Measurements from ENCODE around the gene WRAP53. TPM values are rescaled to one million over a fixed set of nuclear protein-coding genes. Genes with fewer than 3 reads are reported as not detected.
A peak's percentile ranks its signal among the peaks of the same experiment; 100 is the strongest.

The WRAP53 gene
- total and polyA plus RNA-seq, 8 donors = 2.0 to 13.5 (median 4.1) TPM

DNA sequence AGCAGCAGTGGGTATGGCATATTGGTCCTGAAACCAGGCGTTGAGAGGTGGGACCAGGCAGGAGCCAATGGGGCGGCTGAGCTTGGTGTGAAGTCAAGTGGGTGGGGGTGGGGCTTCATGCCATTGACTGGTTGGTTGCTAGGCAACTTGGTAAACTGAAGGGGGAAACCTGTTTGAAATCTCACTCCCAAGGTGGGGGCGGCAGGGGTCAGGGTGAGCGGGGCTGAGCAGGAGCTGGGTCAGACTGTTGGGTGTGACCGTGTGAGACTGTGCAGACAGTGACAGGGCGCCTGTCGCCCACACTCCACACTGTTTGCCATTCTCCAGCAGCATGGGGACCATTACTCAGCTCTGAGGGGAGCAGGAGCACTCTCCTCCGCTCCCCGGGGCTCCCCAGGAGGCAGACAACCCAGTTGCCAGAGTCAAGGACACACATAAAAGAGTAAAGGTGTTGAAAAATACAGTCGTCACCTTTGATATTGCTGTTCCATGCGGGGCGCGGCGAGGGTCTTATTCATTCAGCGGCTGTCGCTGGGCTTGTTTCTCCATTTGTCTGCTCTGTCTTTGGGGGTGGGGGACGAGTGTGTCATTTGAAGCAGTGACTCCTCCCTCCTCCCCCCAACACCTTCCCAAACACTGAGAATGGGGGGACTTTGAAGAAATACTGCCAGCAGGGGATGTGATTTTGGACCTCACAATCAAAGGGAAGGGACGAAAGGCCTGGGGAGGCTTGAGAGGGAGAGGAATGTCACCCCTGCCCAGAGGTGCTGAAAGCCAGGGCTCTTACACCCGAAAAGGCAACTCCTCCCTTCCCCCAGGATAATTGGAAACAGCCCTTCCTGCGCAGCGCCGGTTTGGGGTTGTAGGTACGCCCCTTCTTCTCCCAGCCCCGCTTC is 15.6 kb downstream of the WRAP53 start:
- no peak overlapping the region for H3K27ac ChIP-seq
- no peak for FAIRE-seq
- intact Hi-C loops (cut with DNase I) = no loop called here
- H3K27me3 ChIP-seq = peaks cover 0 to 12% (median 0%) of the 10 kb centered on the region in 4 donors
- TF ChIP-seq, protein P1, sequence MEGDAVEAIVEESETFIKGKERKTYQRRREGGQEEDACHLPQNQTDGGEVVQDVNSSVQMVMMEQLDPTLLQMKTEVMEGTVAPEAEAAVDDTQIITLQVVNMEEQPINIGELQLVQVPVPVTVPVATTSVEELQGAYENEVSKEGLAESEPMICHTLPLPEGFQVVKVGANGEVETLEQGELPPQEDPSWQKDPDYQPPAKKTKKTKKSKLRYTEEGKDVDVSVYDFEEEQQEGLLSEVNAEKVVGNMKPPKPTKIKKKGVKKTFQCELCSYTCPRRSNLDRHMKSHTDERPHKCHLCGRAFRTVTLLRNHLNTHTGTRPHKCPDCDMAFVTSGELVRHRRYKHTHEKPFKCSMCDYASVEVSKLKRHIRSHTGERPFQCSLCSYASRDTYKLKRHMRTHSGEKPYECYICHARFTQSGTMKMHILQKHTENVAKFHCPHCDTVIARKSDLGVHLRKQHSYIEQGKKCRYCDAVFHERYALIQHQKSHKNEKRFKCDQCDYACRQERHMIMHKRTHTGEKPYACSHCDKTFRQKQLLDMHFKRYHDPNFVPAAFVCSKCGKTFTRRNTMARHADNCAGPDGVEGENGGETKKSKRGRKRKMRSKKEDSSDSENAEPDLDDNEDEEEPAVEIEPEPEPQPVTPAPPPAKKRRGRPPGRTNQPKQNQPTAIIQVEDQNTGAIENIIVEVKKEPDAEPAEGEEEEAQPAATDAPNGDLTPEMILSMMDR (IDR thresholded peaks at IDR 0.05) = no peak
- no peak overlapping the region for H3K4me3 ChIP-seq
- ATAC-seq = peak; percentile 46 to 67 (median 56)
- peak in 4 of 6 donors; percentile 21 to 42 (median 32) for DNase-seq
- H3K36me3 ChIP-seq = no peaks in the 10 kb centered on the region
- no peaks in the 10 kb centered on the region for H3K4me1 ChIP-seq
- no peaks in the 10 kb centered on the region for H3K9me3 ChIP-seq
- 27 to 31% methylated on average over 24 of the region's 24 CpGs for WGBS, 2 donors

DNA sequence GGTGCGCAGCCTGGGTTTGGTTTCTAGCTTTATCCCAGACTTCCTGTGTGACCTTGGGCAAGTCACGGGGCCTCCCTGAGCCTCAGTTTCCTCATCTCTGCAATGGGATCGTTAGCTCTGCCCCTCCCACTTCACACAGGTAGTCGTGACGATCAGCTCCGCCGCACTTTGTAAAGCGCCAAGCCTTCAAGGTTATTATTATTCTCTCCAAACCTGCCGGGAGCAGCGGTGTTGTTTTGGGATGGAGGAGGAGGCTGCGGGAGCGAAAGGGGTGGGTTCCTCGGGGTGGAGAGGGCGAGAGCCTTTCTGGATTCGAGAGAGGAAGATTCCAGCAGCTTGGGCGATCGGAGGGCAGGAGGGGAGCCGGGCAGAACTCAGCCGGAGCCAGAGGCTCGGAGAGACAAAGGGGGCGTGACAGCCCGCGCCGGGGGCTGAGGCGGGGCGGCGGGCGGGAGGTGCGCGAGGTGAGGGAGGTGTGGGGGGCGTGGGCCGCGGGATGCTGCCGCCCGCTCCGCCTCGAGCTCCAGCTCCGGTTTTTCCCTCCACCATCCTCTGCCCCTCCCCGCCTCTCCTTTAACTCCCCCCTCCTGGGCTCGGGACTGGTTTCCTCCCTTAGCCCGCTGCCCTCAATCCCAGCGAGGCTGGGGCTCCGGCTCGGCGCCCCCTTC is 16.5 kb downstream of the WRAP53 start, which contains the start of gene EFNB3:
EFNB3 (plus strand) TSS at position 602 of the 668 bp plus-strand sequence. CDS start 397 bp downstream, outside the sequence.
- Histone ChIP-seq H3K9me3 (no peaks in the 10 kb centered on the region), H3K27me3 (peaks cover 0 to 12% (median 0%) of the 10 kb centered on the region in 4 donors), H3K4me3 (peak within 1 kb of the TSS; percentile 4 to 53 (median 30)), H3K4me1 (no peaks in the 10 kb centered on the region), H3K36me3 (no peaks in the 10 kb centered on the region), H3K27ac (no peak within 1 kb of the TSS)
- 2% methylated on average over 26 to 41 of the region's 45 CpGs for WGBS, 2 donors
- FAIRE-seq (no peak), ATAC-seq (peak; percentile 51 to 77 (median 76)), DNase-seq (peak in 1 of 6 donors; percentile 49)
- intact Hi-C loops (cut with DNase I) = no loop called here
- TF ChIP-seq, protein P1 (IDR thresholded peaks at IDR 0.05) = no peak

- ATAC-seq = peak in 2 of 4 donors; percentile 11 to 20
- TF ChIP-seq, protein P1 (IDR thresholded peaks at IDR 0.05) = no peak
- H3K27ac ChIP-seq = no peak overlapping the region
- DNase-seq = no peak
- H3K27me3 ChIP-seq = peaks cover 0 to 12% (median 0%) of the 10 kb centered on the region in 4 donors
- intact Hi-C loops (cut with DNase I) = no loop called here
- peak overlapping the region in 3 of 4 donors; percentile 23 to 53 (median 36) for H3K4me3 ChIP-seq
- H3K4me1 ChIP-seq = no peaks in the 10 kb centered on the region
- H3K36me3 ChIP-seq = no peaks in the 10 kb centered on the region
- 9 to 15% methylated on average over 32 to 50 of the region's 50 CpGs for WGBS, 2 donors
- no peak for FAIRE-seq
- H3K9me3 ChIP-seq = no peaks in the 10 kb centered on the region
Measured at GRCh38 chr17:7705269-7706255, 17.3 kb downstream of the WRAP53 start.

GRCh38 chr17:7706631-7707354 is 18.5 kb downstream of the WRAP53 start:
- no peak for DNase-seq
- no peak for FAIRE-seq
- WGBS, 2 donors = 63 to 69% methylated on average over 3 of the region's 3 CpGs
- H3K36me3 ChIP-seq = no peaks in the 10 kb centered on the region
- intact Hi-C loops (cut with DNase I) = no loop called here
- no peaks in the 10 kb centered on the region for H3K9me3 ChIP-seq
- no peak overlapping the region for H3K27ac ChIP-seq
- no peak overlapping the region for H3K4me3 ChIP-seq
- TF ChIP-seq, protein P1 (IDR thresholded peaks at IDR 0.05) = no peak
- no peak for ATAC-seq
- H3K27me3 ChIP-seq = peaks cover 0 to 12% (median 0%) of the 10 kb centered on the region in 4 donors
- no peaks in the 10 kb centered on the region for H3K4me1 ChIP-seq

Measured in pancreas (tissue), 10 donors.